Smooth muscle cell of the brain vasculature (primary cell): ENCODE results near the gene PRICKLE3.
A peak's percentile ranks its signal among the peaks of the same experiment; 100 is the strongest.

Source experiments
- DNase-seq: peaks from one replicate; pipeline ENCODE4 v3.0.0-alpha.2; 2012; ENCODE audit warnings: low read depth, low spot score

Gene PRICKLE3

DNA sequence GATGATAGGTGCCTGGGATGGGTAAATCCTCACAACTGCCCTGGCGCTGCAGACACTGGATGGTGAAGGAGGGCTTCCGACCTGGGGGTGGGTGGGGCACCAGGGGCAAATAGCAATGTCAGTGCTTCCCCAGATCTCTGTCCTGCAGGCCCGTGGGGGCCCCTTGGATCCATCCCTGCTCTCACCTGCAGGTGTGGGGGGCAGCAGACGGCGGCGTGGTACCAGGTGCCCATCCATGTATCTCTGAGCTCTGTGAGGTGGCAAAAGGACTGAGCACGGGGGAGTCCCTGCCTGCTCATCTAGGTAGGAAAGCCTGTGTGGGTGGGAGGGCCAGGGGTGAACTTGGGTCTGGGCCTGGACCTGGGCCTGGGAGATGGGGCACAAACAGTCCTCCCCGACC, 20.4 kb upstream of the PRICKLE3 start:
- no peak for DNase-seq

DNA sequence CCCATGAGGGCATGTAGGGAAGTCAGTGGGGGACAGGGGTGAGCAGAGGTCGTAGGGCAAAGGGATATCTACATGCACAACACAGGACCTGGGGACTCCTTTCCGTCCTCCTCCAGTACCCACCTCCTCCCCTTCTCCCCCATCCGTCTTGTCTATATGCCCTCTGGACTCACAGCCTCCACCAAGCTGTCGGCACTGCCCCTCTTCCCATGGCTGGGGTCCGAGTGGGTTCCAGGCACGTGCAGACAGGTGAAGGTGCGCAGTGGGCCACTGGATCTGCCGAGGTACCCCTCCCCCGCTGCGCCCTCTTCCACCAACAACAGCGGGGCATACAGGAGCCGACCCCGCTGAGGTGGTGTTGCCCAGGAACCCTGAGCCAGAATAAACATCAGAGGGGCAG, 19.3 kb upstream of the PRICKLE3 start:
- DNase-seq, result no peak

DNA sequence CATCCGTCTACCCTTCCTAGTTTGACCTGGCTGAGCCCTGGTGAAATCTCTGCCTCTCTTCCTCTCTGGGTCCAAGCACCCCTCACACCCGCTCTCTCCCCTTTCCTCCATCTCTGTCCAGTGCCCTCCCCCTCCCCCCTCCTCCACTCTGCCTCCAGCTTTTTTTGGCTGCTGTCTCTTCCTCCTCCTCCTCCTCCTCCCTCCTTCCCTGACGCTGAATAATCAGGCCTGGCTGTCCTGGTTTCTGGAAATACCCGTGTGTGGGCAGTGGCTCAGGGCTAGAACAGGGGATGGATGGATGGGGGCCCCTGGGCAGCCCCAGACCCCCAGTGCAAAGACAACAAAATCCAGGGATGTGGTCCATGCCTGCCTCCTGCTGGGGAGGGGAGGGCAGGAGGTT, 18.5 kb upstream of the PRICKLE3 start:
- no peak for DNase-seq

GRCh38 chrX:49204017-49204416, 17.8 kb upstream of the PRICKLE3 start:
- no peak for DNase-seq

DNA sequence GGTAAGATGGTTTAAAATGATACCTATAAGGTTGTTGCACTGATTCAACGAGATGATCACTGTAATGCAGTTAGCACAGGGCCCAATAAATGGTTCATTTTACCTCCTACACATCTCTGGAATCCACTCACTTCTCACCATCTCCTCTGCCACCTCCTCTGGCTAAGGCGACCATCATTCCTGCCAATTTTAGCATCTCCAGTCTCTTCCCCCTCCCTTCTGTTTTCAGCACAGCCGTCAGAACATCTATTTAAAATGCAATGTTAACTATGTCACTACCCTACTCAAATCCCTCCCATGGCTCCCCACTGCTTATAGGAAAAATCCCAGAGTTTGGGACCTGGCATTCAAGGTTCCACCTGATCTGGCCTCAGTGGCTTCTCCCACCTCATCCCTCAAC, 17.4 kb upstream of the PRICKLE3 start:
- DNase-seq, result no peak

GRCh38 chrX:49202022-49202421, 15.8 kb upstream of the PRICKLE3 start:
- no peak for DNase-seq

DNA sequence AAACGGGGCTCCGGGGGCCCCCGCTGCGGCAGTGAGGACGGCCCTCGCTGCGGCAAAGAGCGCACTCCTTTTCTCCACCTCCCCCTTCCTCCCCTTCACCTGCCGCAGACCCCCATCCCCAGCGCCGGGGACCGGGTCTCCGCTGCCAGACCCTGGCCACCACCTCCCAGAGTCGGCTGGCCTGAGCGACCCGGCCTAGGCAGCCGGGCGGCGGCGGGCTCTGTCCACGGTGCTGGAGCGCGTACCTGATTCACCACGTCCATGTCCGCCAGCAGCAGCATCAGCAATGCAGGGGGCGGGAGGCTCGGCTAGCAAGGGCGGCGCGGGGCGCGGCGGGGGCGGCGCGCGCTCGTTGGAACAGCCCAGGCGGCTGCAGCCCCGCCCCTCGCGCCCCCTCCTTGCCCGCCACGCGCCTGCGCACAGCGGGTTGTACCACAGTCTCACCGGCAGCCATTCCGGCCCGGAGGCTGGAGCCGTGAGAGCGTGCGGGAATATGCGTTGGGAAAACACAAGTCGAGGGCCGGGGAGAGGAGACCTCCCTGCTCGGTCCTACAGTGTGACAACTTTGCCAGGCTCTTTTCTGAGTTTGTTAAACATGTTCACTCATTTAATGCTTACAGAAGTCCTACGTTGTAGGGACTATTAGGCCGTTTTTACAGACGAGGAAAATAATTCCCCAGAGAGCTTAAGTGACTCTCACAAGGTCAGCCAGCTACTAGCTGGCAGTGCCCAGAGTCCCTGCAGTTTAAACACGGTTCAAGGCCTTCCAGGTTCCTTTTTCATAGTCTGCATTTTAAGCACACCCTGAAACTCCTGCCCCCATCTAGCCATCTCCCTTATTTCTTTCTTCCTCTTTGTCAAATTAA, 14.0 kb upstream of the PRICKLE3 start, which contains the start of gene SYP:
SYP (minus strand) TSS at position 288 of the 866 bp plus-strand sequence; CDS start at position 281, 7 bp downstream.
- peak; percentile 41 for DNase-seq

GRCh38 chrX:49199315-49199595, 13.1 kb upstream of the PRICKLE3 start:
- DNase-seq, result no peak

- no peak for DNase-seq
Observed at GRCh38 chrX:49198540-49199314, 12.6 kb upstream of the PRICKLE3 start.

GRCh38 chrX:49197543-49198087, 11.4 kb upstream of the PRICKLE3 start:
- no peak for DNase-seq

GRCh38 chrX:49193542-49193964, 7.4 kb upstream of the PRICKLE3 start:
- no peak for DNase-seq

GRCh38 chrX:49192722-49193328, 6.7 kb upstream of the PRICKLE3 start:
- DNase-seq, result no peak

GRCh38 chrX:49191574-49192011, 5.4 kb upstream of the PRICKLE3 start:
- DNase-seq, result no peak

GRCh38 chrX:49190821-49191573, 4.8 kb upstream of the PRICKLE3 start:
- peak; percentile 91 for DNase-seq

- no peak for DNase-seq
Observed at GRCh38 chrX:49189606-49190005, 3.4 kb upstream of the PRICKLE3 start.

GRCh38 chrX:49188468-49189076, 2.4 kb upstream of the PRICKLE3 start:
- DNase-seq, result no peak

DNA sequence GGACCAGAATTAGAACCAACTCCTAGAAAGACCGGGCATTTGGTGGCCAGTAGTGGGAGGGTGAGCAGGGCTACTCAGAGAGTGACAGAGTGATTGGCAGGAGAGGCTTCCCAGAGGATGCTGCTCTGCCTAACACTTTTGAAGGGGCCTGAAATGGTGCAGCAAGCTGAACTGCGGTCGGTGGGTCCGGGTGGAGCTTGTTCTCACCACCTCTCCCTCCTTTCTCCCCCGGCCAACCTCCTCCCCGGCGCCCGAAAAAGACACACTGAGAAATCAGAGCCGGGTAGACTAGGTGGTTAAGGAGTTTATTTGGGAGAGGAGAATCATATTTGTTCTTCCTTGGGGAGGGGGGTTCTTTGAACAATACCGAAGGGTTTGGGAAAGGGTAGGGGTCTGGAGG, 1.4 kb upstream of the PRICKLE3 start:
- DNase-seq, result no peak

- DNase-seq, result no peak
Observed at GRCh38 chrX:49187028-49187394, 838 bp upstream of the PRICKLE3 start.

DNA sequence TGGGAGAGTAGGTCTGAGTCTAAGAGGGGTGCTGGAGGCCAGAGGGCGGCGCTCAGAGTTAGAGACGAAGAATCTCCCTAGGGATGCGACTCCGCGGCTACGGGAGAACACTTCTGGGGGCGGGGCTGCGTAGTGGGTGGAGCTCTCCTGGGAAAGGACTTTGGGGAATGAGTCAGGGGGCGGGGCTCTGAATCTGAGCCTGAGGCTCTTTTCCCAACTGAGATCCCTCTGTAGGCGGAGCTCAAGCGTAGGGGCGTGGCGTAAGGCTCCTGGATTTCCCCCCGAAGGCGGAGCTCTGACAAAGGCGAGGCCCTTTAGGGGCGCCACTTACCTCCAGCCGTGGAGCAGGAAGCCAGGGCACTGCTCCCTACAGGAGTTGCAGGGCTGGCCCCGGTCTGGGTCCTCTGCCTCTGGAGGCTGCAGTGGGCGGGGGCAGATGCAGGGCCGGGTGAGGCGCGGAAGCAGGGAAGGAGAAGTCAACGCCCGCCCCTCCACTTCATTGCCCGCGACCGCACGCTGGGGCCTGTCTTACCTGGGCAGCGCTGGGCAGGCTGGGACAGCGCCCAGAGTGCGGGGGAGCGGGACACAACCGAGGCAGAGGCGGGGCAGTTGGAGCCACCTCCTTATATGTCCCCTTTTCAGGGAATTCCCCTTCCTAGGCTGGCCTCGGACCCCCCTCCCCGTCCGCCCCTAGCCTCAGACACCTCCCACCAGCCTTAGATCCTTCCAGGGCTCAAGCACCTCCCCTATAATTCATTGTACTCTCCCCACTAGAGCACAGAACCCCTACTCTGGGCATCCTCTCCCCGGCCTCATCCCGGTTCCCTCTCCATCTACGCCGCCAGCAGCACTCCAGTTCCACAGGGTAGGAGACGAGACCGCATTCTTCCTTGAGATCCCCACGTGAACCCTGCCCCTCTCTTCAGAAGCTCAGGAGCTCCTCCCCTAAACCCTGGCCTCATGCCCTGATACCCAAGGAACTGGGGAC, 1.6 kb downstream of the PRICKLE3 start:
- peak; percentile 64 for DNase-seq
